HG03280 (cell line): ENCODE measurements around the gene KTI12.

Experiments used
- ATAC-seq: cut with Tn5 transposase; IDR thresholded peaks from one replicate; pipeline ENCODE4 v1.9.1; 2021; ENCODE audit warnings: mild to moderate bottlenecking, moderate library complexity; ENCODE audit not compliant: unreplicated experiment

Gene KTI12

DNA sequence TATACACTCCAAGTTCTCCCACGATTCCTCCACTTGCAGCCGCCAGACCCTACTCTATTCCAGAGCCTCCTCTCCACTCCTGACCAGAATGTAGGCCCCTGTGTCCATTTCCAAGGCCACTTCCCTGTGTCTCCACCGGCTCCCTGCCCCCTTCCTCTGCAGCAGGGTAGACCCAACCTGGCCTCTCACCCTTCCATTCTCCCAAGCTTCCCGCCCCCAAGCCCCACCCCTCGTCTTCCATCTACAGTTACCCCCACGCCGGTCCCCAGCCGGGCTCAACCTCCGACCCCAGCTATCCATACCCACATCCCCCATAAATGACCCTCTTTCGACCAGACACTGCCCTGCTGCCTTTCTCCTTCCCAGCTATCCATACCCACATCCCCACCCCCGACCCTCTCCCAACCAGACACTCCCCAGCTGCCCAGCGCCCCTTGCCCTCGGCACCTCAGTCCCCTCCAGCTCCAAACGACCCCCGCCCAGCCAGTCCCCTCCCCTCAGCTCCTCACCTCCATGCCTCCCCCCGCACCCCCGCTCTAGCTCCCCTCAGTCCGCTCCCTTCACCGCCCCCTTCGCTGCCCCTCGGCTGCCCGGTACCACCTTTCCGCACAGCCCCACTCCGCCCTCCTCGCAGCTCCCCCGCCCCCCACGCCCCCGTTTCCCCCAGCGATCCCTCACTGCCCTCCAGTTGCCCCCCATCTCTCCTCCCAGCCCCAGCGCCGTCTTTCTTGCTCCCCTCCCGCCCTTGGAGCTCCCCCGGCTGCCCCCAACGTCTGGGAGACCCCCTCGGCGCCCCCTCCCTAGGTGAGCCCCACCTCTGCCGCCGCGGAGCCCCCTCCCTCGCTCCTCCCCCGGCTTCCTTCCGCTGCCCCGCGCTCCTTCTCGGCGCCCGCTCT, 43.8 kb downstream of the KTI12 start:
- ATAC-seq = no peak

DNA sequence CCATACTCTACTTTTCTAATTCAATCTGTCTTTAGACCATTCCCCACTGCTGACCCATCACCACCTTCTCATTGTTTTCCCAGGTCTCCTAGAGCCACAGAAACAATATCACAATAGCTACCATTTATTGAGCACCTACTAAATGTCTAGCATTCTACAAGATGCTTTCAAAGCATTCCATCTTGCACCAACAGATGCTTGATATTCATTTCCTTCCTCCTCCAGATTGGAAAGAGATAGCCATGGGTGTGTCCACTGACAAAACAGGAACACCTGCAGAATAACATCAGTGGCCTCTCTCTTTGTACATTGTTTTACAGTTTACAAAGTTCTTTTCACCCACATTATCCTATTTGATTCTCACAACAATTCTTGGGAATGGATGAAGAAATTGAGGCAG, 45.4 kb downstream of the KTI12 start:
- ATAC-seq = no peak

- no peak for ATAC-seq
Measured at GRCh38 chr1:51986718-51987117, 46.9 kb downstream of the KTI12 start.

DNA sequence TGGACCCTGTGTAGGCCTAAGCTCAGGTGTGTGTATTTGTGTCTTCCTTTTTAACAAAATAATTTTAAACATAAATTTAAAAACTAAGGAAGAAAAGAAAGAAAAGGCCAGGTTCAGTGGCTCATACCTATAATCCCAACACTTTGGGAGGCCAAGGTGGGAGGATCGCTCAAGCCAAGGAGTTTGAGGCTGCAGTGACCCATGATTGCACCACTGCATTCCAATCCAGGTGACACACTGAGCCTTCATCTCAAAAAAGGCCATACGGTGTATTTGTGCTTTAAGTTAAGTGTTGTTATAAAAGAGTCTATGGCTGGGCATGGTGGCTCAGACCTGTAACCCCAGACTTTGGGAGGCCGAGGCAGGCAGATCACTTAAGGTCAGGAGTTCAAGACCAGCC, 51.4 kb downstream of the KTI12 start:
- no peak for ATAC-seq
